ENCODE results near the gene CLPTM1L.

The CLPTM1L gene

GRCh38 chr5:1331861-1332405 is 13.0 kb downstream of the CLPTM1L start:
- TF ChIP-seq GATA2 (IDR thresholded peaks at IDR 0.05; ENCODE audit: low read depth, low read length) (no peak), GATA3 (IDR thresholded peaks at IDR 0.05; ENCODE audit: low read depth, low read length) (no peak)

DNA sequence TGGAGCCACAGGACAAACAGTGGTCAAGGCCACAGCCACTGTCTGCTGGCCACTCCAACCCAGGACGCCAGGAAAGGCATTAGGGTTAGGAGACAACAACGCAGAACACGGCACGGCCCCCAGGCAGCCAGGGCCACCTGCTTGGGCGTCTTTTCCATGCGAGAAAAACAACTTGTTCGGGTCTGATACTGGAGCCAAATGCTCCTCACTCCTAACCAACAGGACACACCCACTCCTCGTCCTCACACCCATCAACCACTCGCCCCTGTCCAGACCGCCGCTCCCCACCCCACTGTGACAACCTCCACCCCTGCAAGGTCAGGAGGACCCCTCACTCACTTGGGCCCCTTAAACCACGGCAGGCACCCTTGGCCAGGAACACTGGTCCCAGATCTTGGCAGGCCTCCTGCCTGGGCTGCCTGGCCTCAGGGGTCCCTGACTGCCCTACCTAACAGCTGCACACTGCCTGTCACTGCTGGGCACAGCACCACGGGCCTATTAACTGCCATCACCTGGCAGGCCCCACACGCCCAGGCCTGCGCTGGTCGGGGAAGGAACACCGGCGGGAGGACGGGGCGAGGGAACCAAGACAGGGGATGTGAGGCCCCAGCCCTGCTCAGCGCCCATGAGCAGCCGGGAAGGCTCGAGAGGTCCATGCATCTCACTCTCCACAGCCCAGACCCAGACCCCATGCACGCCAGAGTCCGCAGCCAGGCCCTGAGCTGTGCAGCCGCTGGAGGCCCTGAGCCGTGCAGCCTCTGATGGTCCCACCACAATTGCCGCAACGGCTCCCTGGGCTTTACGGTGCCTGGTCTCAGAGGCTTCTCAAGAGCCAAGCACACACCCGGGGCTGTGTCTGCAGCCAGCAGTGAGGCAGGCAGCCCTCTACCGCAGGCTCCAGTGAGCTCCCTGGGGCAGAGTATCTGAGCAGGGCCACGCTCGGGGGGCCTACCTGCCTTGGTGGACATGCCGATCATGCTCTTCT is 13.8 kb downstream of the CLPTM1L start:
- no peak for TF ChIP-seq GATA2 (IDR thresholded peaks at IDR 0.05; ENCODE audit: low read depth, low read length)
- TF ChIP-seq GATA3 (IDR thresholded peaks at IDR 0.05; ENCODE audit: low read depth, low read length) = no peak

GRCh38 chr5:1330146-1330846 is 14.6 kb downstream of the CLPTM1L start:
- TF ChIP-seq GATA3 (IDR thresholded peaks at IDR 0.05; ENCODE audit: low read depth, low read length) (no peak), GATA2 (IDR thresholded peaks at IDR 0.05; ENCODE audit: low read depth, low read length) (no peak)

DNA sequence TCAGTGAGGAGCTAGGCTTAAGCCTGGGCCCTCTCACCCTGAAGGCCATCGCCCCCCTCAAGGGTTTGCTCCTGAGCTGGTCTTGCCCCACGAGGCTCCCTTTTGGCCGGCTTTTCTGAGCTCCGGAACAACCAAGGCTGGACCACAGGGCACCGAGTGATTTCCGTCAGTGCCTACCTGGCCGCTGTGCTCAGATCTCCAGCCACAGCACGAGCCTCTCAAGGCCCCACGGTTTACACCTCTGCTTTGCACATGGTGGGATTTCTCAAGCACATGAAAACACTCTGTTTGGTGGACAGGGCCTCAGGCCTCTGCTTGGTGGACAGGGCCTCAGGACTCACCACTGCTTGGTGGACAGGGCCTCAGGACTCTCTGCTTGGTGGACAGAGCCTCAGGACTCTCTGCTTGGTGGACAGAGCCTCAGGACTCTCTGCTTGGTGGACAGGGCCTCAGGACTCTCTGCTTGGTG is 15.8 kb downstream of the CLPTM1L start:
- TF ChIP-seq GATA2 (IDR thresholded peaks at IDR 0.05; ENCODE audit: low read depth, low read length) (no peak), GATA3 (IDR thresholded peaks at IDR 0.05; ENCODE audit: low read depth, low read length) (no peak)

DNA sequence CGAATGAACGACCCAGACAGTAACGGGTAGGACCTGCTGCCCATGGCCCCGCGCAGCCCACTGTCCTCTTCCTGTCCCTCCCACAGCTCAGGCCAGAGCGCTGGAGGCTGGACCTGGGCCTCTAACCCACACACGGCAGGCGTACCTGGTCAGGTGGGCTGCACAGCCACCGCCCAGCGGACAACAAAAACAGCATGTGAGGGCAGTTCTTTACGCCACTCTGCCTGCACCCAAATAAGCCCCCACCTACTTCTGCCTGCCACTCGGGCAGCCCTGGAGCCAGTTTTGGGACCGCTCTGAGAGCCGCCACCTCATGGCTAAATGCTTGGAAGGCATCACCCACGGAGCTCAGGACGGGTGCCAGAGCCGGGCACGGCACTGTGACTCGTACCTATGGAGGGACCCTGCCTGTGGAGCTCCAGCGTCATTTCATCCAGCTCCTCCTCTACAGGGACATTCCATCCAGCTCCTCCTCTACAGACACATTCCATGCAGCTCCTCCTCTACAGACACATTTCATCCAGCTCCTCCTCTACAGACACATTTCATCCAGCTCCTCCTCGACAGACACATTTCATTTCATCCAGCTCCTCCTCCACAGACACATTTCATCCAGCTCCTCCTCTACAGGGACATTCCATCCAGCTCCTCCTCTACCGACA is 18.9 kb downstream of the CLPTM1L start:
- TF ChIP-seq GATA3 (IDR thresholded peaks at IDR 0.05; ENCODE audit: low read depth, low read length) = no peak
- no peak for TF ChIP-seq GATA2 (IDR thresholded peaks at IDR 0.05; ENCODE audit: low read depth, low read length)

- TF ChIP-seq GATA3 (IDR thresholded peaks at IDR 0.05; ENCODE audit: low read depth, low read length) (no peak), GATA2 (IDR thresholded peaks at IDR 0.05; ENCODE audit: low read depth, low read length) (no peak)
Measured at GRCh38 chr5:1325191-1325741, 19.6 kb downstream of the CLPTM1L start.

- no peak for TF ChIP-seq GATA3 (IDR thresholded peaks at IDR 0.05; ENCODE audit: low read depth, low read length)
- no peak for TF ChIP-seq GATA2 (IDR thresholded peaks at IDR 0.05; ENCODE audit: low read depth, low read length)
Measured at GRCh38 chr5:1324719-1325190, 20.1 kb downstream of the CLPTM1L start.

DNA sequence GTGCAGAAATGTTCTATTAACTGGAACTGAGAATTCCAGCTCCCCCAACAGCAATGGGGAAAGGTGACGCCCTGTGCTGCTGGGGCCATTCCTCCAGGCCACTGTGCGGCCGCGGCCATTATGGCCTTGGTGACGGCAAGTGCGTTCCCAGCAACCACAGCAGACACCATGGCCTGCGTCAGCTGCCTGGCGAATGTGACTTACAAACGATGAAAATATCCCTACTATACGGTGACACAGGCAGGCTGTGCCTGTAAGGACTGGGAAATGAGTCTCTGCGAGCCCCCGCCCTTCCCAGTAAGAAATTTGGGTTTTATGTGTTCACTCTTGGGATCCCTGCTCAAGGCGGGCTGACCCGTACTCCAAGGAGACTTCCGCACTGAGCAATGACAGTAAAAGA is 20.6 kb downstream of the CLPTM1L start:
- TF ChIP-seq GATA3 (IDR thresholded peaks at IDR 0.05; ENCODE audit: low read depth, low read length) (no peak), GATA2 (IDR thresholded peaks at IDR 0.05; ENCODE audit: low read depth, low read length) (no peak)

- TF ChIP-seq GATA2 (IDR thresholded peaks at IDR 0.05; ENCODE audit: low read depth, low read length) = no peak
- TF ChIP-seq GATA3 (IDR thresholded peaks at IDR 0.05; ENCODE audit: low read depth, low read length) = no peak
Measured at GRCh38 chr5:1323803-1324173, 21.1 kb downstream of the CLPTM1L start.

DNA sequence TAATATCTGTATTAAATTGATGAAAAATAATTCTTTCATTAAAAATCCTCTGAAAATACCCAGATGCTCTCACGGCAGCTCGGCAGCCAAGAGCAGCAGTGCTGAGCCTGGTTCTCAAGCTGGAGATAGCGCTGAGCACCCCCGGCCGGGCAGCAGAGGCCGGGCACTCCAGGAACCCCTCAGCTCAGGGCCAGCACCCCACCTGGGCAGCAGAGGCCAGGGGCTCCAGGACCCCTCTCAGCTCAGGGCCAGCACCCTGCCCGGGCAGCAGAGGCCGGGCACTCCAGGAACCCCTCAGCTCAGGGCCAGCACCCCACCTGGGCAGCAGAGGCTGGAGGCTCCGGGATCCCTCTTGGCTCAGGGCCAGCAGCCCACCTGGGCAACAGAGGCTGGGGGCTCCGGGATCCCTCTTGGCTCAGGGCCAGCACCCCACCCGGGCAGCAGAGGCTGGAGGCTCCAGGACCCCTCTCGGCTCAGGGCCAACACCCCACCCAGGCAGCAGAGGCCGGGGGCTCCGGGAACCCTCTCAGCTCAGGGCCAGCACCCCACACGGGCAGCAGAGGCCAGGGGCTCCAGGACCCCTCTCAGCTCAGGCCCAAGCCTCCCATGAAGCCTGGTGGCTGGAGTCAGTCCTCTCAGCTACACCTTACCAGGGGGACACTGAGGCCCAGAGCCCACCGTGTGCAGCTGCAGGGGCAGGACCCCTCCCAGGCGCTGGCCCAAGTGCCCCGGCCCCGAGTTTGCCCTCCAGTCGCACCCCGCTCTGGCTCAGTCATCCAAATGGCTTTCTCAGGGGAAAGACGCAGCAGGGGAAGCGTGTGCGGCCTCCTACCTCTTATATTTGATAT is 21.7 kb downstream of the CLPTM1L start:
- TF ChIP-seq GATA2 (IDR thresholded peaks at IDR 0.05; ENCODE audit: low read depth, low read length) (no peak), GATA3 (IDR thresholded peaks at IDR 0.05; ENCODE audit: low read depth, low read length) (no peak)

DNA sequence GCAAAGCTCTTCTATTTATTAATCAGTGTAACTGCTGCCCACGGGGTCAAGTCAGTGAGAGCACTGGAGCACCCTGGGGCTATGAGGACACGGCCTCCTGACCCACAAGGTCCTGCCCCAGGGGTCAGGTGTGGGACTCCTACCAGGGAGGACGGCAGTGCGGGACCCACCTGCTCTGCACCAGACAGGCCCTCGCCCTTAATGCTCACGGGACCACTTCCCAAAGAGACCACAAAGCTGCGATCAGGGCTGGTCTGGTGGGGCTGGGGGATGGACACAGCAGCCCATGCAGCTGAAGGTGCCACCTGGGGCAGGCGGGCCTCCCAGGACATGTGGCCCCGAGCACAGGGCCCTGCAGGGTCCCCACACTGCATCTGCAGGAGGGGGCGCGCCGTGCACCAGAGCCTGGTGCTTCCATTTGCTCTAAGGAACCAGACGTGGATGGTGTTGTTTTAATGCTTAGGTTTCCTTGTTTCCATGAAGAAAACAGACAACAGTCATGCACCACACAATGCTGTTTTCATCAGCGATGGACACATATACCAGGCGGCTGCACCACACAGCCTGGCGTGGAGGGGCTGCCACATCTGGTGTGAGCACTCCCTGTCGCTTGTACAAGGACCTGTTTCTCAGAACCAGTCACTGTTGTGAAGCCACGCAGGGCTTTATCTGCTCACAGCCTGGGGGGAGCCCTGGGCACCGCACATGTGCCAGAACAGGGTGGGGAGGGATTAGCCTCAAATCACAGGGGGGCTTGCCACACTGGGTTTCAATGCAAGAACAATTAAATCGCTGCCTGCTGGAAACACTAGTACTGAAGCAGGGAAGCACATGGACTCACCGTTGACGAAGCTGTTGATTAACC is 22.6 kb downstream of the CLPTM1L start:
- TF ChIP-seq GATA3 (IDR thresholded peaks at IDR 0.05; ENCODE audit: low read depth, low read length) (no peak), GATA2 (IDR thresholded peaks at IDR 0.05; ENCODE audit: low read depth, low read length) (no peak)

DNA sequence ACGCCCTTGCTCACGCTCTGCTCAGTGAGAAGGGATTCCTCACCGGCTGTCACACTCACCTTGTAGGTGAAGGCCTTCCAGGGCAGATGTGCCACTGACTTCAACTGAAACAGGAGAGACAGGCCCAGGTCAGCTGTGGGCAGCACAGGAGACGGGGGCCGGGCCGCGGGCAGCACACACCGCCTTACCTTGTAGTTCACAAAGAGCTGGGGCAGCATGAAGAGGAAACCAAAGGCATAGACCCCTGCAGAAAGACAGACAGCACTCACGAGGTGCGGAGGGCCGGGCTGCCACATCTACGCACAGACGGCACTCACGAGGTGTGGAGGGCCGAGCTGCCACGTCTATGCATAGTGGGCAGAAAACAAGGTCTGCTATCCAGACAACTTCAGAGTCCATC is 23.3 kb downstream of the CLPTM1L start:
- no peak for TF ChIP-seq GATA2 (IDR thresholded peaks at IDR 0.05; ENCODE audit: low read depth, low read length)
- no peak for TF ChIP-seq GATA3 (IDR thresholded peaks at IDR 0.05; ENCODE audit: low read depth, low read length)

Data from SH-SY5Y (cell line).